HT1080 (cell line): Measurements from ENCODE around the gene UBD. TPM values are rescaled to one million over a fixed set of nuclear protein-coding genes. Genes with fewer than 3 reads are reported as not detected.

ENCODE experiments used
- DNase-seq: peaks from one replicate; pipeline ENCODE4 v3.0.0-alpha.2; 2015; ENCODE audit warnings: low read depth
- polyA plus RNA-seq, 2 experiments: library from polyadenylated mRNA; depleted of rRNA; stranded (reverse); fragments of >200 nt; gene quantifications; 2 replicates each; pipeline ENCODE4 v1.2.3, GENCODE V29; 2015
- total RNA-seq: library from RNA; depleted of rRNA; stranded (reverse); fragments of >200 nt; shearing (Covaris generic); gene quantifications from 2 replicates; pipeline ENCODE4 v1.2.3, GENCODE V29; 2014; rRNA removed

Gene UBD
- not detected in 2 replicates for total RNA-seq
- 0.17 TPM in 1 of 2 replicates, not detected in the other for polyA plus RNA-seq (2015; cell fraction: cytosol; rRNA removed)
- polyA plus RNA-seq (2015; cell fraction: nucleus; rRNA removed), result 1.1 TPM in 1 of 2 replicates, not detected in the other

GRCh38 chr6:29559524-29560287 is at the start of gene UBD:
TSS of gene UBD (minus strand) at chr6:29559732. CDS start at chr6:29559701, 31 bp downstream.
- DNase-seq, result no peak

- no peak for DNase-seq
Measured at GRCh38 chr6:29608131-29608530, 48.6 kb upstream of the UBD start.

GRCh38 chr6:29603930-29604329 is 44.4 kb upstream of the UBD start:
- no peak for DNase-seq

GRCh38 chr6:29603456-29603855 is 43.9 kb upstream of the UBD start:
- no peak for DNase-seq

DNA sequence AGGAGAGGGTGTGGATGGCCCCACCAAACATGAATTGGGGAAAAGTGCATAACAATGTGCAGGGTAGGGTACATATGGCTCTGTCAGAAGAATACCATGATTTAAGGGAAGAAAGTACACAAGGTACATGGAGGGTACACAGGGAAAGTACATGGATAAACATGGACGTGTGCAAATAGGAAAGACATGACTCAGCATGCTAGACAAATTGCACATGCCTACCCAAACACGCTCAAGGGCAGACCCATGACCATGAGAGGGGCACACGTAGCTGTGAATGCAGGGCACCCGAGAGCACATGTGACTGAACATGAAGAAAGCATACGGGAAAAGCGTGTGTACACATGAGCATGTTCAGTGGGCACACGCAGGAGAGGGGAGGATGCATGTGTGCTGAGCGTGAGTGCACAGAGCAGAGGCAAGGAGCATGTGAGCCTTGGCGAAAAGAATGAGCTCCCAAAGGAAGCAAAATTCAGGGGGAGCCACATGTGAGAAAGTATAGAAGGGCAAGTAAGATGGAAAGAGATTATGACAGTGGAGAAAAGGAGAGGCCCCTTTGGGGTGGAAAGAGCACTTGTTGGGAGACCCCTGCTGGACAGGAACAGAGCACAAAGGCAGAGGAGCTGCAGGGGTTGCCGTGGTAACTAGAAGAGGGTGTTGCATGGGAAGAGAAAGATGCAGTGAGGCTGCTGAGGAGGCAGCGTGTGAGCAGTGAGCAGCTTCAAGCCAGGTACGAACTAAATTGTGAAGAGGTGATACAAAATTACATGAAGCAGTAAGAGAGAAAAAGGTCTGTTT is 43.2 kb upstream of the UBD start:
- peak; percentile 50 for DNase-seq

DNA sequence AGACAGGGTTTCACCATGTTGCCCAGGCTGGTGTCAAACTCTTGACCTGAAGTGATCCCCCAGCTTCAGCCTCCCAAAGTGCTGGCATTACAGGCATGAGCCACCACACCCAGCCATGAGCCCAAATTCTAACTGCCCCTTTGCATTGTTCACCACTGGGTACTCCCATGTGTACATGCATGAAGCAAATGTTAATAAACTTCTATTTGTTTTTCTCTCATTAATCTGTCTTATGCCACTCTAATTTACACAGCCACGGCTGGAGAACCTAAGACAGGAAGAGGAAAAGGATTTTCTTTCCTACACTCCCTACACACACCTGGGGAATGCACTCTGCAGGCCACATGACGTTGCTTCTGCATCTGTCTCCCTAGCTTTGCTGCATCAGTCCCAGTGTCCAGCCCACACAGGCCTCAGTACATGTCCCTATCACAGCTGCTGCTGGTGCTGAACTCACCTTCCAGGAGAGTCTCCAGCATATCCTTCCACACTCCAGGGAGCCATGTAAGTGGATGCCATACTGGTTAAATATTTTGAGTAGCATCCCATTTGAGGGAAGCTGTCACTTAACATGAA is 38.7 kb upstream of the UBD start:
- no peak for DNase-seq

GRCh38 chr6:29597184-29597583 is 37.7 kb upstream of the UBD start:
- no peak for DNase-seq

GRCh38 chr6:29596381-29596900 is 36.9 kb upstream of the UBD start:
- no peak for DNase-seq

DNA sequence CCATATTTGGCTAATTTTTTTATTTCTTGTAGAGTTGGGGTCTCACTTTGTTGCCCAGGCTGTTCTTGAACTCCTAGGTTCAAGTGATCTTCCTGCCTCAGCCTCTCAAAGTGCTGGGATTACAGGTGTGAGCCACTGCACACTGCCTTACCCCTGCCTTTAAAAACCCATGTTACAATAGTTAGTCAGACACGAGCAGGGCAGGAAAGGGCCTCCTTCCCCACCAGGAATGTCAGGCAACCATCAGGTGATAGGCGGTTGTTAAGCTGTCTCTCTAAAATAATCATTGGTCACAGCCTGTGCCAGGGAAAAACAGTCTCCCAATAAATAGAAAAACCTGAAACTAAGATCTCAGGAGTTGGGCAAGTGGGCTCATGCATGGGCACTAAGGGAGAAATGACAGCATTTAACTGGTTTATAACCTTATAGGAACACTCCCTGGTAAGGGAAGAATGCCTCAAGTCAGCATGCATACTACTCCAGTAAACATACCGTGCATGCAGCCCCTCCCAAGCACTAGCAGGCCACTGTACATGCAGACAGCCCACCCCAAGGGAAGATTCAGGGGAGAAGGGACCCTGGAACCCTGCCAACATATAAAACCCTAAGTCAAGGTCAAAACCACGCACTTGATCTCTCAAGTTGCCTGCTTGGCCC is 33.8 kb upstream of the UBD start:
- no peak for DNase-seq

DNA sequence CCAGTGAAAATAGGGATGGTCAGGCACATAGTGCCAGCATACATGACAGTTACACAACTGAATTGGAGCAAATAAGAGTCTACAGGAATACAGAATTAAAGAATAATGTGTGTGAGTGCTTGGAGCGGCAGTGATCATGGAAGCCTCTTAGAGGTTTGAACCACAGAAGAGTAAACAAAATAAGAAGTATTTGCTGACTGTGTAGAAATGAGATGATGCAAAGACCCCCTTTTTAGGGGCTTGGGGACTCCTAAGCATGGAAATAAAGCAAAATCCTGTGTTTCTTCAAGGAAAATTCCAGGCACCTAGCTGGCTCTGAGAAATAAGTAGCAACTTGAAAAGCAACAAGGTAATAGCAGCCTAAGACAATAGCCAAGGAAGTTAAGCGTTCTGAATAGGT is 32.1 kb upstream of the UBD start:
- DNase-seq, result no peak

GRCh38 chr6:29590218-29590808 is 30.8 kb upstream of the UBD start:
- no peak for DNase-seq

DNA sequence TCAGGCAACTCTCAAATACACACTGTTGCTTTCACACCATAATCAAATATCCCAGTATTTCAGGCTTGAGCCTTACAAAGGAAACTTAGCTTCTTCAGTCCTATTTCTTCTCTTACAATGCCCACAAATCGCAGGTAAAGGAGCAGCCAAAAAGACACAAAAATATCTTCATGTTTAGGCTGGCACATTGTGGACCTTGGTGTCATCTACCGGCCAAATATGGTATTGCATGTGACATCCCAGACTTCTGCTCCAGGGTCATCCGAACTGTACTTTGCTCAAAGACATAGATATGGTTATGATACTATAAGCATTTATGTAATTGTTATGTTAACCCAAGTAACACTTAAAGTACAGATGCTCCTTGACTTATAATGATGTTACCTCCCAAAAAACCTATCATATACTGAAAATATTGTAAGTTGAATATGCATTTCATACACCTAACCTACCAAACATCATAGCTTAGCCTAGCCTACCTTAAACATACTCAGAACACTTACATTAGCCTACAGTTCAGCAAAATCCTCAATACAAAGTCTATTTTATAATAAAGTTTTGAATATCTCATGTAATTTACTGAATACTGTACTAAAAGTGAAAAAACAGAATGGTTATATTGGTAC is 30.0 kb upstream of the UBD start:
- DNase-seq, result peak; percentile 33

DNA sequence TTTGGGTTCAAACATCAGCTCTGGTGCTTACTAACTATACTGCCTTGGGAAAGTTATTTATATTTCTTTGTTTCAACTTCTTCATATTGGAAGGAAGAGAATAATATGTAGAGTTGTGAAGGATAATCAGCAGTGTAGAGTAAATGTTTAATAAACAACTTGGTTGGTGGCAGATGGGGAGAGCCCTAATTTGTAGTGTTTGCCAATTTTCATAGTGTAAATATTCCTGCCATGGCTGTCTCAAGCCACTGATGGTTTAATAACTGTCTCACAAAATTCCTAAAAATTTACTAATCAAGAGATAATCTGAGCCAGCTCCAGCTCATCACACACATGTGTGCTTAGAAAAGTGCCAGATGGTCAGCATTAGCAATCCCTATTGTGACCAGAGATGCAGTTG is 25.3 kb upstream of the UBD start, which contains the start of gene OR2H2:
TSS of gene OR2H2 (plus strand) at position 301 of the 400 bp plus-strand sequence. CDS start 2,824 bp downstream, outside the sequence.
- DNase-seq, result no peak

DNA sequence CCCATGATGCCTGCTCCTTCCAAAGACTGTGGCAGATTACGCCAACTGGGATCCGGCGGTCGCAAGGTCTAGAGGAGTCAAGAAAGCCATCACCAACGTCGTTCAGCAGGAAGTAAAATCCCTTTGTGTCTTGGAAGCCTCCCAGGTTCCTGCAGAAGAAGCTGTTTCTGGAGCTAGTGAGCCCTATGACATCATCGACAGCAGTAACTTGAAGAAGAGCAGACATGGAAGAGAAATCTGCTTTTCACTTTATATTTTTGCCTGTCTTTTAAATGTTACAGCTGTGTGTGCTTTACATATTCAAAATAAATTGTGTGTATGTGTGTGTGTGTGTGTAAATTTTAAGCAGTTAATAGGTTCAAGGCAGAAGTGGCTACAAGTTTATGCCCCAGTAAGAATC is 18.0 kb upstream of the UBD start:
- no peak for DNase-seq

DNA sequence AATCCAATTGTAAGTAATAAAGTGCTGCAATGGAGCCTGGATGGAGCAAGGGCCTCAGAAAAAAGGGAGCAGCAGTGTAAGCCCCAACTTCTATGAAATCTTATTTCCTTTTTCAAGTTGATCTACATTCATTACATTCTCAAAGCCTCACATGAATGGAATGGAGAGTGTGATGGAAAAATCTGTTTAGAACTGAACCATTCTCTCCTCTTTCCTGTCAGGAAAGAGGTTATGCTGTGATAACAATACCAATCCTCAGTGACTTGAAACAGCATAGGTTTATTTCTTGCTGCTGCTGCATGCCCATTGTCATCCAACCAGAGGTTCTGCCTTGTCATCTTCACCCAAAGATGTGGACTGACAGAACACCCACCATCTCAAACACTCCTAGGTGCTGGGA is 16.5 kb upstream of the UBD start:
- DNase-seq, result no peak

DNA sequence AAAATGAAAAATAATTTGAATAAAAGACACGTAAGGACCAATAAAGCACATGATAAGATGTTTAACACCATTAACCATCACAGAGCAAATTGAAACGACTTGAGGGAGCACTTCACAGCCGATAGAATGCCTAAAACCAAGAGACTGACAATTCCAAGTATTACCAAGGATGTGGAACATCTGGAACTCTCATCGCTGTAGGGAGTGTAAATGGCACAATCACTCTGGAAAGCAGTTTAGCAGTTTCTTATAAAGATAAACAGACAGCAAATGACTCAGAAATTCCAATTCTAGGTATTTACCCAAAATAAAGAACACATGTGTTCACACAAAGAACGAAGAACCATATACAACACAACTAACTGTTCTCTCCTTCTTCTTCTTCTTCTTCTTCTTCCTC is 8.5 kb upstream of the UBD start:
- no peak for DNase-seq

- no peak for DNase-seq
Measured at GRCh38 chr6:29567541-29567940, 8.0 kb upstream of the UBD start.

- no peak for DNase-seq
Measured at GRCh38 chr6:29566856-29567255, 7.3 kb upstream of the UBD start.

GRCh38 chr6:29564875-29565274 is 5.3 kb upstream of the UBD start:
- DNase-seq, result no peak

DNA sequence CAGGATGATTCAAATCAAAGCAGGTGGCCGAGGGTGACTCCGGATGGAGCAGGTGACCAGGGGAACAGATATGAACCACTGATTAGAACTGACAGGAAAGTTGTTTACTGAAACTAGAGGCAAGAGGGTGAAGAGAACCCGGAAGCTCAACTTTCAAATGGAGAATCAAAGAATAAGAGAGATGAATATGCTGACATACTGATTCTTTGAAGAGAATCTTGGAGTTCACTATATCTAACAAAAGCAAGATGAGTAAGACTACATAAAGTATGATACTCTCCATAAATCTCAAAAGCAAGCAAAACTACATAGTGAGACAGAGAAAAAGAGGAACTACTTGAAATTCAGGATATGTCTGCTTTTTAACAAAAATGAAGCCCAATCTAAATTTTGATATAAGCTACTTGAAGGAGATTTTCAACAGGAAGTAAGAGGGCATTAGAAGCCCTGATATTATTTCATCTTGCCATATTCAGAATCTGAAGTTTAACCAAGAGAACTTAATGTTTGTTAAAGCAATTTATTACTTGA is 4.0 kb upstream of the UBD start:
- no peak for DNase-seq
